Esophagus muscularis mucosa (tissue), 3 donors: ENCODE data around the gene GC.

Source experiments
- CTCF ChIP-seq, 3 experiments: fragments of 200-600 bp in 2 of 3; fragments of 450-650 bp in 1 of 3; sonication (generic) in 2 of 3; IDR thresholded peaks; one replicate each; pipeline ENCODE4 v1.5.1; 2017 to 2019; ENCODE audit warnings: antibody characterized with exemption in 3 of 3, mild to moderate bottlenecking in 2 of 3, moderate library complexity in 1 of 3
- POLR2A ChIP-seq: fragments of 450-650 bp; IDR thresholded peaks from one replicate; pipeline ENCODE4 v1.6.1; 2017; ENCODE audit warnings: antibody characterized with exemption, moderate library complexity, mild to moderate bottlenecking, low read depth
- POLR2AphosphoS5 ChIP-seq, 2 donors: sonication (generic); formaldehyde crosslinking; IDR thresholded peaks; one replicate each; pipeline ENCODE4 v1.6.1; 2017; ENCODE audit warnings: antibody characterized with exemption in 2 of 2

GRCh38 chr4:71768123-71768522 is 15.8 kb downstream of the GC start:
- TF ChIP-seq CTCF (IDR thresholded peaks at IDR 0.05) (no peak), POLR2A (no peak), POLR2AphosphoS5 (IDR thresholded peaks at IDR 0.05) (no peak)
